Gastroesophageal sphincter (tissue), 4 donors: ENCODE results near the gene ARHGAP9. TPM values are rescaled to one million over a fixed set of nuclear protein-coding genes. Genes with fewer than 3 reads are reported as not detected.
A peak's percentile ranks its signal among the peaks of the same experiment; 100 is the strongest.

Experiments
- ATAC-seq: fragments of 150-250 bp; one replicate; pipeline ENCODE4 v1.9.1; 2016; ENCODE audit warnings: mild to moderate bottlenecking, moderate library complexity
- H3K27ac ChIP-seq, 4 donors: fragments of 200-600 bp; sonication (generic) in 3 of 4; 1 replicate in 3 of 4; 2 replicates in 1 of 4; pipeline ENCODE4 v1.5.1; 2016 to 2019
- H3K27me3 ChIP-seq: fragments of 200-600 bp; sonication (generic); one replicate; pipeline ENCODE4 v1.5.1; 2019
- H3K36me3 ChIP-seq, 2 donors: fragments of 200-600 bp; sonication (generic); one replicate each; pipeline ENCODE4 v1.5.1; 2019; ENCODE audit warnings: control low read depth in 1 of 2
- H3K4me1 ChIP-seq, 3 donors: fragments of 200-600 bp; sonication (generic); 1 replicate in 2 of 3; 2 replicates in 1 of 3; pipeline ENCODE4 v1.5.1; 2016 to 2019; ENCODE audit warnings: control low read depth in 2 of 3
- H3K4me3 ChIP-seq, 2 donors: fragments of 200-600 bp; sonication (generic); one replicate each; pipeline ENCODE4 v1.5.1; 2019; ENCODE audit warnings: mild to moderate bottlenecking in 1 of 2, moderate library complexity in 1 of 2
- H3K9me3 ChIP-seq, 3 donors: fragments of 200-600 bp; sonication (generic); one replicate each; pipeline ENCODE4 v1.5.1; 2017 to 2019; ENCODE audit warnings: control low read depth in 2 of 3
- CTCF ChIP-seq, 4 experiments: fragments of 200-600 bp in 2 of 4; fragments of 450-650 bp in 2 of 4; sonication (generic) in 1 of 4; IDR thresholded peaks; one replicate each; pipeline ENCODE4 v1.5.1; 2017 to 2019; ENCODE audit warnings: antibody characterized with exemption in 4 of 4, mild to moderate bottlenecking in 2 of 4, moderate library complexity in 2 of 4
- EP300 ChIP-seq: sonication (generic); formaldehyde crosslinking; IDR thresholded peaks from one replicate; pipeline ENCODE4 v1.6.1; 2017; ENCODE audit warnings: antibody characterized with exemption, mild to moderate bottlenecking
- POLR2A ChIP-seq, 2 donors: fragments of 450-650 bp; IDR thresholded peaks; one replicate each; pipeline ENCODE4 v1.6.1; 2017; ENCODE audit warnings: antibody characterized with exemption in 2 of 2, mild to moderate bottlenecking in 2 of 2, moderate library complexity in 1 of 2
- POLR2AphosphoS5 ChIP-seq: sonication (generic); formaldehyde crosslinking; IDR thresholded peaks from one replicate; pipeline ENCODE4 v1.6.1; 2017; ENCODE audit warnings: antibody characterized with exemption
- WGBS, 2 donors: methylation state at CpG; one replicate each; pipeline ENCODE4 v1.1.5; 2018; ENCODE audit warnings: low coverage in 1 of 2; 5-methylcytosine and 5-hydroxymethylcytosine counted together
- total RNA-seq, 4 donors: library from RNA; depleted of rRNA; stranded (reverse); fragments of >200 nt; gene quantifications; one replicate each; pipeline ENCODE4 v1.1.0, GENCODE V29; 2016

Gene ARHGAP9
- total RNA-seq, 4 donors from 2014 or later = 5.6 to 13.1 (median 8.9) TPM

GRCh38 chr12:57525615-57526383, 46.1 kb upstream of the ARHGAP9 start:
- Histone ChIP-seq H3K4me3 (no peak overlapping the region), H3K9me3 (no peaks in the 10 kb centered on the region), H3K27ac (peak overlapping the region in 3 of 4 donors; percentile 1 to 98 (median 97)), H3K36me3 (peaks cover 0 to 70% of the 10 kb centered on the region in 2 donors), H3K4me1 (peaks cover 0 to 64% (median 32%) of the 10 kb centered on the region in 3 donors), H3K27me3 (no peaks in the 10 kb centered on the region)
- WGBS, 2 donors = 69 to 78% methylated on average over 6 to 12 of the region's 16 CpGs
- TF ChIP-seq EP300 (no peak), CTCF (IDR thresholded peaks at IDR 0.05) (no peak), POLR2AphosphoS5 (no peak), POLR2A (IDR thresholded peaks at IDR 0.05) (no peak)
- ATAC-seq = no peak

- TF ChIP-seq POLR2A (IDR thresholded peaks at IDR 0.05) (no peak), CTCF (IDR thresholded peaks at IDR 0.05) (no peak)
- Histone ChIP-seq H3K36me3 (peaks cover 0 to 62% of the 10 kb centered on the region in 2 donors), H3K27me3 (no peaks in the 10 kb centered on the region), H3K4me1 (peaks cover 0 to 65% (median 32%) of the 10 kb centered on the region in 3 donors), H3K4me3 (peak overlapping the region in 1 of 2 donors; percentile 79), H3K9me3 (no peaks in the 10 kb centered on the region), H3K27ac (peak overlapping the region in 3 of 4 donors; percentile 97 to 99 (median 98))
- ATAC-seq = no peak
- 24 to 33% methylated on average over 5 of the region's 11 CpGs for WGBS, 2 donors
Measured at GRCh38 chr12:57524814-57525614, 45.3 kb upstream of the ARHGAP9 start.

- no peaks in the 10 kb centered on the region for H3K9me3 ChIP-seq
- TF ChIP-seq EP300 (no peak), CTCF (IDR thresholded peaks at IDR 0.05) (no peak), POLR2AphosphoS5 (no peak), POLR2A (IDR thresholded peaks at IDR 0.05) (no peak)
- H3K27me3 ChIP-seq = no peaks in the 10 kb centered on the region
- peaks cover 0 to 64% (median 36%) of the 10 kb centered on the region in 3 donors for H3K4me1 ChIP-seq
- ATAC-seq = no peak
- 55 to 60% methylated on average over 3 to 11 of the region's 14 CpGs for WGBS, 2 donors
- H3K27ac ChIP-seq = peak overlapping the region; percentile 88 to 99 (median 98)
- H3K4me3 ChIP-seq = peak overlapping the region; percentile 79 to 92
- H3K36me3 ChIP-seq = peaks cover 0 to 51% of the 10 kb centered on the region in 2 donors
Measured at GRCh38 chr12:57523706-57524614, 44.3 kb upstream of the ARHGAP9 start.

- 0% methylated on average over 6 of the region's 38 CpGs; no CpG with 5 or more reads in 1 of the 2 donors for WGBS, 2 donors
- peak in 1 of 4 experiments; percentile 7 for TF ChIP-seq CTCF (IDR thresholded peaks at IDR 0.05)
- peak in 1 of 2 donors; percentile 49 for TF ChIP-seq POLR2A (IDR thresholded peaks at IDR 0.05)
- no peak for TF ChIP-seq POLR2AphosphoS5
- Histone ChIP-seq H3K36me3 (peaks cover 0 to 43% of the 10 kb centered on the region in 2 donors), H3K27ac (peak overlapping the region; percentile 88 to 99 (median 98)), H3K4me1 (peaks cover 0 to 70% (median 45%) of the 10 kb centered on the region in 3 donors), H3K4me3 (peak overlapping the region; percentile 79 to 92), H3K27me3 (no peaks in the 10 kb centered on the region), H3K9me3 (no peaks in the 10 kb centered on the region)
- no peak for ATAC-seq
Measured at GRCh38 chr12:57522887-57523705, 43.4 kb upstream of the ARHGAP9 start.
